ENCODE results near the gene GBP2. TPM values are rescaled to one million over a fixed set of nuclear protein-coding genes. Genes with fewer than 3 reads are reported as not detected.

Gene GBP2
- total and polyA plus RNA-seq, 2 donors (not counting 3 experiments of a cell fraction or from before 2014, with no cell fraction given), result 13.1 to 30.2 TPM

DNA sequence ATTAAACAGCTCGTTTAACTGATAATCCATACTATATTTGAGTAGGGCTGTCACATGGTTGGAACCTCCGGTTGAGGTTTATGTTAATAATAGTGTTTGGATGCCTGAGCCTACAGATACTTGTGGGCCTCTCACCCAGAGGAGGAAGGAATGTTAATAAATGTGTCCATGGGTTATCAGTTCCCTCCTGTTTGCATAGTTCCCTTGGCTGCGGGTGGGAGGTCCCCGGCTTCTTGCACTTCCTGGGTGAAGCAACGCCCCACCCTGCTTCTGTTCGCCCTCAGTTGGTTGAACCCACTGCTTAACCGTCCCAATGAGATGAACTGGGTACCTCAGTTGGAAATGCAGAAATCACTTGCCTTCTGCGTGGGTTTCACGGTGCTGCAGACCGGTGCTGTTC lies 37.3 kb downstream of the GBP2 start:
- Histone ChIP-seq H3K9me3 (replicated peaks; ENCODE audit: control insufficient read depth, insufficient read depth, low read length) (no peaks in the 10 kb centered on the region), H3K4me1 (ENCODE audit: control insufficient read depth, extremely low read depth, insufficient read depth, low read length) (no peaks in the 10 kb centered on the region), H4K20me1 (replicated peaks; ENCODE audit: control insufficient read depth, extremely low read depth, insufficient read depth, low read length) (no peaks in the 10 kb centered on the region), H3K36me3 (ENCODE audit: control insufficient read depth in 2 of 2, extremely low read depth in 1 of 2, insufficient read depth in 2 of 2, low read length in 2 of 2) (no peaks in the 10 kb centered on the region), H3K4me2 (ENCODE audit: insufficient read depth, low read length) (no peak overlapping the region), H3K9me1 (replicated peaks; ENCODE audit: control insufficient read depth, extremely low read depth, insufficient read depth, low read length) (no peaks in the 10 kb centered on the region), H3K27me3 (ENCODE audit: control insufficient read depth in 2 of 2, insufficient read depth in 2 of 2, low read length in 2 of 2) (peaks cover 0 to 3% of the 10 kb centered on the region in 2 experiments), H3K79me2 (ENCODE audit: control insufficient read depth, insufficient read depth, low read length) (no peaks in the 10 kb centered on the region), H2AFZ (ENCODE audit: low read depth, low read length) (no peak overlapping the region), H3K9ac (replicated peaks; ENCODE audit: extremely low read depth, insufficient read depth, low read length) (no peak overlapping the region), H3K4me3 (replicated peaks in 1 of 3; ENCODE audit: insufficient read depth in 1 of 3, low read depth in 1 of 3, low read length in 3 of 3) (no peak overlapping the region), H3K27ac (ENCODE audit: insufficient read depth, low read depth, low read length) (no peak overlapping the region)
- POLR2A ChIA-PET, result interaction anchor here (0.6 kb wide), 1 partner anchor 64 kb away, joined by 5 read pairs; no protein-coding TSS in a partner anchor
- intact Hi-C loops (cut with micrococcal nuclease) (loop anchor here (5.0 kb wide), 1 partner anchor 116 kb away; no protein-coding TSS in a partner anchor), dilution Hi-C loops (cut with MboI; ENCODE audit: extremely low pct_ligation_motif_present, low sequenced_read_pairs) (no loop called here)
- DNase-seq (ENCODE audit: low read depth, low spot score) (no peak), FAIRE-seq (no peak)
- TF ChIP-seq GATA2 (IDR thresholded peaks at IDR 0.05; ENCODE audit: insufficient read depth, insufficient read length, low read depth, low read length) (no peak), EZH2 (IDR thresholded peaks at IDR 0.05; ENCODE audit: borderline replicate concordance, low read depth, low read length, severe bottlenecking) (no peak), JUN (IDR thresholded peaks at IDR 0.05; ENCODE audit: borderline replicate concordance, insufficient read depth, insufficient read length, low read depth) (no peak), MYC (IDR thresholded peaks at IDR 0.05; ENCODE audit: low read depth, low read length) (no peak), POLR2A (IDR thresholded peaks at IDR 0.05; ENCODE audit: low read depth, low read length) (no peak), POLR2AphosphoS5 (IDR thresholded peaks at IDR 0.05; ENCODE audit: insufficient read depth, low read depth, low read length) (no peak), FOS (IDR thresholded peaks at IDR 0.05; ENCODE audit: borderline replicate concordance, insufficient read depth, low read length) (no peak)
- TF ChIP-seq, protein P1, sequence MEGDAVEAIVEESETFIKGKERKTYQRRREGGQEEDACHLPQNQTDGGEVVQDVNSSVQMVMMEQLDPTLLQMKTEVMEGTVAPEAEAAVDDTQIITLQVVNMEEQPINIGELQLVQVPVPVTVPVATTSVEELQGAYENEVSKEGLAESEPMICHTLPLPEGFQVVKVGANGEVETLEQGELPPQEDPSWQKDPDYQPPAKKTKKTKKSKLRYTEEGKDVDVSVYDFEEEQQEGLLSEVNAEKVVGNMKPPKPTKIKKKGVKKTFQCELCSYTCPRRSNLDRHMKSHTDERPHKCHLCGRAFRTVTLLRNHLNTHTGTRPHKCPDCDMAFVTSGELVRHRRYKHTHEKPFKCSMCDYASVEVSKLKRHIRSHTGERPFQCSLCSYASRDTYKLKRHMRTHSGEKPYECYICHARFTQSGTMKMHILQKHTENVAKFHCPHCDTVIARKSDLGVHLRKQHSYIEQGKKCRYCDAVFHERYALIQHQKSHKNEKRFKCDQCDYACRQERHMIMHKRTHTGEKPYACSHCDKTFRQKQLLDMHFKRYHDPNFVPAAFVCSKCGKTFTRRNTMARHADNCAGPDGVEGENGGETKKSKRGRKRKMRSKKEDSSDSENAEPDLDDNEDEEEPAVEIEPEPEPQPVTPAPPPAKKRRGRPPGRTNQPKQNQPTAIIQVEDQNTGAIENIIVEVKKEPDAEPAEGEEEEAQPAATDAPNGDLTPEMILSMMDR (IDR thresholded peaks at IDR 0.05; ENCODE audit: extremely low read depth in 1 of 2, insufficient read depth in 1 of 2, low read depth in 1 of 2, low read length in 2 of 2), result no peak
- CTCF ChIA-PET, result interaction anchor here (1.5 to 1.6 kb wide), 2 partner anchors 269 to 1633 kb away, joined by 3 read pairs; no protein-coding TSS in a partner anchor
- BruUV-seq (replicated peaks), result no TSS peak
